Loucy (cell line): ENCODE data around the gene TYW1B.
"Not testable (repeated sequence)": the region's sequence is repeated elsewhere in the genome, so short reads cannot be mapped to it uniquely, and the experiment has no call there.

Experiments used
- H2AFZ ChIP-seq: fragments of 200-600 bp; sonication (generic); 2 replicates; pipeline ENCODE4 v1.6.0; 2016; ENCODE audit warnings: antibody characterized with exemption, mild to moderate bottlenecking, low read length, moderate library complexity
- H3F3A ChIP-seq: fragments of 200-600 bp; 2 replicates; pipeline ENCODE4 v1.6.0; 2016; ENCODE audit warnings: antibody characterized with exemption, low read depth, mild to moderate bottlenecking
- H3K27me3 ChIP-seq: fragments of 200-600 bp; sonication (generic); 2 replicates; pipeline ENCODE4 v1.6.1; 2014; ENCODE audit warnings: low read length, mild to moderate bottlenecking; ENCODE audit not compliant: insufficient read depth, poor library complexity, severe bottlenecking
- H3K36me3 ChIP-seq: fragments of 200-600 bp; sonication (generic); 2 replicates; pipeline ENCODE4 v1.6.1; 2016; ENCODE audit warnings: low read length; ENCODE audit not compliant: insufficient read depth
- H3K4me1 ChIP-seq: fragments of 200-600 bp; sonication (generic); 2 replicates; pipeline ENCODE4 v1.5.1; 2014; ENCODE audit warnings: low read length, mild to moderate bottlenecking; ENCODE audit not compliant: insufficient read depth, poor library complexity, severe bottlenecking
- H3K4me2 ChIP-seq: fragments of 200-600 bp; sonication (generic); 2 replicates; pipeline ENCODE4 v1.6.0; 2014; ENCODE audit warnings: antibody characterized with exemption, low read length, low read depth, mild to moderate bottlenecking; ENCODE audit not compliant: poor library complexity, severe bottlenecking
- H3K4me3 ChIP-seq: fragments of 200-600 bp; sonication (generic); 2 replicates; pipeline ENCODE4 v1.5.1; 2014; ENCODE audit warnings: low read length, mild to moderate bottlenecking, mixed read lengths; ENCODE audit not compliant: poor library complexity, severe bottlenecking
- H3K79me2 ChIP-seq: fragments of 200-600 bp; sonication (generic); 2 replicates; pipeline ENCODE4 v1.6.1; 2014; ENCODE audit warnings: low read length; ENCODE audit not compliant: insufficient read depth
- H3K9ac ChIP-seq: fragments of 200-600 bp; sonication (generic); 2 replicates; pipeline ENCODE4 v1.6.0; 2014; ENCODE audit warnings: mild to moderate bottlenecking, low read depth, low read length, moderate library complexity; ENCODE audit not compliant: poor library complexity, severe bottlenecking
- H3K9me2 ChIP-seq: fragments of 200-600 bp; sonication (generic); replicated peaks from 2 replicates; pipeline ENCODE4 v1.6.1; 2016; ENCODE audit warnings: low read depth, low read length, mixed read lengths
- H3K9me3 ChIP-seq: fragments of 200-600 bp; sonication (generic); 2 replicates; pipeline ENCODE4 v1.6.1; 2014; ENCODE audit warnings: mild to moderate bottlenecking, antibody characterized with exemption, low read length, low read depth; ENCODE audit not compliant: insufficient read depth
- H4K20me1 ChIP-seq: fragments of 200-600 bp; sonication (generic); 2 replicates; pipeline ENCODE4 v1.6.0; 2014; ENCODE audit warnings: antibody characterized with exemption, low read length, mild to moderate bottlenecking; ENCODE audit not compliant: insufficient read depth, poor library complexity, severe bottlenecking

Gene TYW1B

GRCh38 chr7:72559546-72559945 lies 268.5 kb downstream of the TYW1B start:
- H3K36me3 ChIP-seq, H3K27me3 ChIP-seq, H3K4me1 ChIP-seq, H3F3A ChIP-seq, H3K9me3 ChIP-seq, H3K9ac ChIP-seq, H2AFZ ChIP-seq, H3K9me2 ChIP-seq, H3K4me3 ChIP-seq, H3K4me2 ChIP-seq, H4K20me1 ChIP-seq, H3K79me2 ChIP-seq: not testable (repeated sequence)

- H2AFZ ChIP-seq, H3K36me3 ChIP-seq, H3K4me3 ChIP-seq, H4K20me1 ChIP-seq, H3K4me1 ChIP-seq, H3K79me2 ChIP-seq, H3K27me3 ChIP-seq, H3F3A ChIP-seq, H3K9ac ChIP-seq, H3K9me3 ChIP-seq, H3K9me2 ChIP-seq, H3K4me2 ChIP-seq: not testable (repeated sequence)
These were observed 271.3 kb downstream of the TYW1B start for GRCh38 chr7:72556733-72557132.

- not testable (repeated sequence) for H3K79me2 ChIP-seq, H3K36me3 ChIP-seq, H3K9me3 ChIP-seq, H3F3A ChIP-seq, H4K20me1 ChIP-seq, H3K9me2 ChIP-seq, H3K27me3 ChIP-seq, H3K4me3 ChIP-seq, H3K4me1 ChIP-seq, H3K4me2 ChIP-seq, H2AFZ ChIP-seq, H3K9ac ChIP-seq
These were observed 272.8 kb downstream of the TYW1B start for GRCh38 chr7:72555238-72555637.

GRCh38 chr7:72554401-72554800 lies 273.6 kb downstream of the TYW1B start:
- H3K9me3 ChIP-seq, H3K9me2 ChIP-seq, H3K9ac ChIP-seq: not testable (repeated sequence)

GRCh38 chr7:72550454-72550853 lies 277.5 kb downstream of the TYW1B start:
- not testable (repeated sequence) for H3K9me3 ChIP-seq, H3K9ac ChIP-seq, H3K79me2 ChIP-seq, H3K27me3 ChIP-seq, H3K4me3 ChIP-seq, H4K20me1 ChIP-seq, H3K36me3 ChIP-seq, H2AFZ ChIP-seq, H3K4me1 ChIP-seq, H3K4me2 ChIP-seq, H3F3A ChIP-seq, H3K9me2 ChIP-seq

More at GRCh38 chr7:72554401-72554800, 273.6 kb downstream of the TYW1B start:
- H3K4me1 ChIP-seq, H3K4me2 ChIP-seq, H3F3A ChIP-seq, H3K27me3 ChIP-seq, H3K36me3 ChIP-seq, H3K79me2 ChIP-seq, H4K20me1 ChIP-seq, H3K4me3 ChIP-seq, H2AFZ ChIP-seq: not testable (repeated sequence)

- not testable (repeated sequence) for H3K4me2 ChIP-seq, H3K36me3 ChIP-seq, H3F3A ChIP-seq, H3K4me3 ChIP-seq, H3K79me2 ChIP-seq, H4K20me1 ChIP-seq, H3K4me1 ChIP-seq, H3K27me3 ChIP-seq, H3K9me2 ChIP-seq, H3K9ac ChIP-seq, H2AFZ ChIP-seq, H3K9me3 ChIP-seq
These were observed 281.3 kb downstream of the TYW1B start for GRCh38 chr7:72546586-72547237.

- H3F3A ChIP-seq, H3K9ac ChIP-seq, H3K4me3 ChIP-seq, H4K20me1 ChIP-seq, H3K79me2 ChIP-seq, H3K9me2 ChIP-seq, H2AFZ ChIP-seq, H3K4me2 ChIP-seq, H3K27me3 ChIP-seq, H3K36me3 ChIP-seq, H3K4me1 ChIP-seq, H3K9me3 ChIP-seq: not testable (repeated sequence)
These were observed 283.5 kb downstream of the TYW1B start for GRCh38 chr7:72544531-72544930.
